Measurements from ENCODE around the gene CCDC71L. TPM values are rescaled to one million over a fixed set of nuclear protein-coding genes. Genes with fewer than 3 reads are reported as not detected.

The CCDC71L gene
- total and polyA plus RNA-seq, 2 of the 13 experiments (the other 11 are each of a cell fraction or from before 2014, with no cell fraction given): 0.02 TPM; not detected in 1

DNA sequence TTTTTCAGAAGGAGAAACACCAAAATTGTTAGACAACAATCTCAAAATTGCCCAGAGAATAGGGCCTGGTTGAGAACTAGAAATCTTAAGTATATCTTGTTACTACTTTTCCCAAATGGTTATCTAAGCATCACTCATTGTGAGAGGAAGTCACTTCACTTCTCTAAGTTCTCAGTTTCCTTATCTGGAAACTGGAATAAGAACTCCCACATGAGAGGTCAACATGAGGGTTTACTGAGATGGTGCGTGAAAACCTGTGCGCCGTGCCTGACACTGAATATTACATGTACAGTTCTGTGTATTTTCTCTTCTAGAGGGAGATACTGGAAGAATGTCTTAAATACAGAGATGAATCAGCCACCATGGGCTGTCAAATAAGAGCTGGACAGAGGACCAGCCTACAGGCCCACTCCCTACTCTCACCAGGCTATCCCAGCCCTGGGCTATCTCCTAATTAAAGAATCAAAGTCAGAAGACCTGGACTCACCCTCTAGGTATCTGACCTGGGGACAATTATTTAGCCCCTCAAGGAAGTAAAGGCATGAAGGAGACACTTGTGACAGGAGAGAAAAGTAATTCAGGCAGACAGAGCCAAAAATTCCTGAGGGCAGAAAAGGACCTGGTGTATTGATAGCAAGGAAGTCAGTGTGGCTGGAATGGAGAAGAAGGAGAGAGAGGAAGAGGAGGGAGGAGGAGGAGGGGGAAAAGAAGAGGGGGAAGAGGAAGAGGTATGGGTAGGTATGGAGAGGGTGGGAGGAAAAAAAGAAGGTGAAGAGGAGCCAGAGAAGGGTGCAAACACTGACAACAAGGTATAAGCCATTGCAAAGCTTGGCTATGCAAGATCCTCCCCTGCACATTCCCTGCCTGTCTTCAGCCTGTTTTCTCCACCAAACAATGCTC, 44.9 kb downstream of the CCDC71L start:
- ATAC-seq (no peak), DNase-seq (ENCODE audit: low spot score) (no peak), FAIRE-seq (no peak)
- intact Hi-C loops (cut with micrococcal nuclease; ENCODE audit: unreplicated experiment) (no loop called here), in situ Hi-C loops (cut with HindIII; ENCODE audit: extremely low pct_ligation_motif_present, low pct_unique_long_range_greater_than_20kb) (no loop called here)
- no peaks in the 10 kb centered on the region for H3K27me3 ChIP-seq (ENCODE audit: control insufficient read depth in 1 of 2, insufficient read depth in 2 of 2, low read length in 2 of 2)
- no peak overlapping the region for H3K4me3 ChIP-seq (replicated peaks in 1 of 3; ENCODE audit: insufficient read depth in 1 of 3, low read depth in 2 of 3, low read length in 3 of 3)
- H4K20me1 ChIP-seq (ENCODE audit: insufficient read depth, low read length): no peaks in the 10 kb centered on the region
- no peak overlapping the region for H3K4me2 ChIP-seq (ENCODE audit: low read depth, low read length)
- H2AFZ ChIP-seq (ENCODE audit: low read length): no peak overlapping the region
- WGBS (ENCODE audit: low lambda C conversion rate): 65% methylated on average over 3 of the region's 3 CpGs
- TF ChIP-seq HNRNPK (IDR thresholded peaks at IDR 0.05; ENCODE audit: low read depth, low read length, poor library complexity, severe bottlenecking): peak; percentile 59
- TF ChIP-seq, protein P1, sequence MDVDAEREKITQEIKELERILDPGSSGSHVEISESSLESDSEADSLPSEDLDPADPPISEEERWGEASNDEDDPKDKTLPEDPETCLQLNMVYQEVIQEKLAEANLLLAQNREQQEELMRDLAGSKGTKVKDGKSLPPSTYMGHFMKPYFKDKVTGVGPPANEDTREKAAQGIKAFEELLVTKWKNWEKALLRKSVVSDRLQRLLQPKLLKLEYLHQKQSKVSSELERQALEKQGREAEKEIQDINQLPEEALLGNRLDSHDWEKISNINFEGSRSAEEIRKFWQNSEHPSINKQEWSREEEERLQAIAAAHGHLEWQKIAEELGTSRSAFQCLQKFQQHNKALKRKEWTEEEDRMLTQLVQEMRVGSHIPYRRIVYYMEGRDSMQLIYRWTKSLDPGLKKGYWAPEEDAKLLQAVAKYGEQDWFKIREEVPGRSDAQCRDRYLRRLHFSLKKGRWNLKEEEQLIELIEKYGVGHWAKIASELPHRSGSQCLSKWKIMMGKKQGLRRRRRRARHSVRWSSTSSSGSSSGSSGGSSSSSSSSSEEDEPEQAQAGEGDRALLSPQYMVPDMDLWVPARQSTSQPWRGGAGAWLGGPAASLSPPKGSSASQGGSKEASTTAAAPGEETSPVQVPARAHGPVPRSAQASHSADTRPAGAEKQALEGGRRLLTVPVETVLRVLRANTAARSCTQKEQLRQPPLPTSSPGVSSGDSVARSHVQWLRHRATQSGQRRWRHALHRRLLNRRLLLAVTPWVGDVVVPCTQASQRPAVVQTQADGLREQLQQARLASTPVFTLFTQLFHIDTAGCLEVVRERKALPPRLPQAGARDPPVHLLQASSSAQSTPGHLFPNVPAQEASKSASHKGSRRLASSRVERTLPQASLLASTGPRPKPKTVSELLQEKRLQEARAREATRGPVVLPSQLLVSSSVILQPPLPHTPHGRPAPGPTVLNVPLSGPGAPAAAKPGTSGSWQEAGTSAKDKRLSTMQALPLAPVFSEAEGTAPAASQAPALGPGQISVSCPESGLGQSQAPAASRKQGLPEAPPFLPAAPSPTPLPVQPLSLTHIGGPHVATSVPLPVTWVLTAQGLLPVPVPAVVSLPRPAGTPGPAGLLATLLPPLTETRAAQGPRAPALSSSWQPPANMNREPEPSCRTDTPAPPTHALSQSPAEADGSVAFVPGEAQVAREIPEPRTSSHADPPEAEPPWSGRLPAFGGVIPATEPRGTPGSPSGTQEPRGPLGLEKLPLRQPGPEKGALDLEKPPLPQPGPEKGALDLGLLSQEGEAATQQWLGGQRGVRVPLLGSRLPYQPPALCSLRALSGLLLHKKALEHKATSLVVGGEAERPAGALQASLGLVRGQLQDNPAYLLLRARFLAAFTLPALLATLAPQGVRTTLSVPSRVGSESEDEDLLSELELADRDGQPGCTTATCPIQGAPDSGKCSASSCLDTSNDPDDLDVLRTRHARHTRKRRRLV (CRISPR knock-in tag; IDR thresholded peaks at IDR 0.05): no peak
- H3K4me1 ChIP-seq (ENCODE audit: insufficient read depth, low read length): no peaks in the 10 kb centered on the region
- H3K36me3 ChIP-seq (replicated peaks in 1 of 2; ENCODE audit: control insufficient read depth in 1 of 2, insufficient read depth in 2 of 2, low read length in 2 of 2): no peaks in the 10 kb centered on the region
- H3K79me2 ChIP-seq (ENCODE audit: insufficient read depth, low read length): no peaks in the 10 kb centered on the region
- BruUV-seq (replicated peaks): no TSS peak
- ChIA-PET CTCF (ENCODE audit: low intra/inter-chr PET ratio, low total read pairs) (no interaction called here), POLR2A (no interaction called here)
- H3K27ac ChIP-seq (ENCODE audit: extremely low read length, insufficient read depth, low read length): no peak overlapping the region
- H3K9ac ChIP-seq (ENCODE audit: insufficient read depth, low read depth, low read length): no peak overlapping the region
- 0 out of 2 replicates have a peak, but pooled peaks cover 6% of the 10 kb centered on the region for H3K9me3 ChIP-seq (ENCODE audit: low read length)

All from HepG2 (cell line).